Caco-2 (cell line): ENCODE data around the gene CEBPG. TPM values are rescaled to one million over a fixed set of nuclear protein-coding genes. Genes with fewer than 3 reads are reported as not detected.
A peak's percentile ranks its signal among the peaks of the same experiment; 100 is the strongest.

Experiments used
- BruUV-seq: library from RNA; stranded (reverse); fragments of 400-500 nt; replicated peaks from 2 replicates; lab custom pipeline; 2021; lab: Mats Ljungman, UMichigan
- CTCF ChIA-PET: fragments of 300-600 bp; sonication (Branson Sonifier 250); formaldehyde crosslinking; loops from one replicate; lab custom pipeline; 2022; ENCODE audit warnings: antibody characterized with exemption; lab: Charles Lee
- POLR2A ChIA-PET: fragments of 300-600 bp; sonication (Branson Sonifier 250); formaldehyde crosslinking; loops from one replicate; lab custom pipeline; 2022; ENCODE audit warnings: antibody characterized with exemption; lab: Charles Lee
- DNase-seq, 2 experiments: peaks; one replicate each; pipeline versions ENCODE4 v3.0.0 to v3.0.0-alpha.2; 2020 to 2022
- H3K27me3 ChIP-seq: replicated peaks from 2 replicates; pipeline ENCODE4 v1.6.0; 2011; ENCODE audit warnings: low read length; ENCODE audit not compliant: control insufficient read depth, insufficient read depth
- H3K36me3 ChIP-seq: 2 replicates; pipeline ENCODE4 v1.5.1; 2011; ENCODE audit warnings: low read length; ENCODE audit not compliant: control insufficient read depth, insufficient read depth
- H3K4me1 ChIP-seq: fragments of 250-450 bp; sonication (Bioruptor Pico); 2 replicates; pipeline ENCODE4 v1.5.1; 2020; ENCODE audit warnings: mild to moderate bottlenecking
- H3K4me3 ChIP-seq: 2 replicates; pipeline ENCODE4 v1.5.1; 2011; ENCODE audit warnings: low read depth, mild to moderate bottlenecking, control low read depth, low read length
- H3K9me3 ChIP-seq: fragments of 250-450 bp; sonication (Bioruptor Pico); 2 replicates; pipeline ENCODE4 v1.5.1; 2020; ENCODE audit warnings: mild to moderate bottlenecking, moderate library complexity
- H3K27ac Mint-ChIP-seq: one replicate; pipeline ENCODE4 v1.8.0; 2022; ENCODE audit warnings: mixed read lengths; ENCODE audit not compliant: unreplicated experiment
- H3K27me3 Mint-ChIP-seq: one replicate; pipeline ENCODE4 v1.8.0; 2022; ENCODE audit warnings: mixed read lengths; ENCODE audit not compliant: insufficient read depth, unreplicated experiment
- H3K36me3 Mint-ChIP-seq: one replicate; pipeline ENCODE4 v1.8.0; 2022; ENCODE audit warnings: mild to moderate bottlenecking, mixed read lengths; ENCODE audit not compliant: insufficient read depth, unreplicated experiment
- H3K4me1 Mint-ChIP-seq: one replicate; pipeline ENCODE4 v1.8.0; 2022; ENCODE audit warnings: low read depth, mixed read lengths; ENCODE audit not compliant: unreplicated experiment
- H3K4me3 Mint-ChIP-seq: one replicate; pipeline ENCODE4 v1.8.0; 2022; ENCODE audit warnings: mild to moderate bottlenecking, moderate library complexity, mixed read lengths; ENCODE audit not compliant: unreplicated experiment
- H3K9me3 Mint-ChIP-seq: one replicate; pipeline ENCODE4 v1.8.0; 2022; ENCODE audit warnings: mixed read lengths; ENCODE audit not compliant: unreplicated experiment
- intact Hi-C: fragments of 100-400 bp; cut with micrococcal nuclease; formaldehyde crosslinking; loops from one replicate; pipeline ENCODE4 v1.10.0; 2022; ENCODE audit not compliant: unreplicated experiment
- total RNA-seq: library from RNA; stranded (reverse); gene quantifications from 2 replicates; pipeline ENCODE4 v1.2.3, GENCODE V29; 2022
- TF ChIP-seq, protein P1 (sequence below), 2 experiments: fragments of 200-600 bp in 1 of 2; IDR thresholded peaks; 1 replicate in 1 of 2; 2 replicates in 1 of 2; pipeline versions ENCODE4 v1.5.1 to v1.8.0; 2011 to 2022; ENCODE audit warnings: antibody characterized with exemption in 1 of 2, control low read depth in 1 of 2, inconsistent platforms in 1 of 2, low read depth in 1 of 2, low read length in 1 of 2, mild to moderate bottlenecking in 1 of 2, moderate library complexity in 1 of 2; ENCODE audit not compliant: insufficient read depth in 1 of 2, severe bottlenecking in 1 of 2, unreplicated experiment in 1 of 2

CEBPG gene
- total RNA-seq, 1 experiment from 2014 or later: 79.4 TPM

DNA sequence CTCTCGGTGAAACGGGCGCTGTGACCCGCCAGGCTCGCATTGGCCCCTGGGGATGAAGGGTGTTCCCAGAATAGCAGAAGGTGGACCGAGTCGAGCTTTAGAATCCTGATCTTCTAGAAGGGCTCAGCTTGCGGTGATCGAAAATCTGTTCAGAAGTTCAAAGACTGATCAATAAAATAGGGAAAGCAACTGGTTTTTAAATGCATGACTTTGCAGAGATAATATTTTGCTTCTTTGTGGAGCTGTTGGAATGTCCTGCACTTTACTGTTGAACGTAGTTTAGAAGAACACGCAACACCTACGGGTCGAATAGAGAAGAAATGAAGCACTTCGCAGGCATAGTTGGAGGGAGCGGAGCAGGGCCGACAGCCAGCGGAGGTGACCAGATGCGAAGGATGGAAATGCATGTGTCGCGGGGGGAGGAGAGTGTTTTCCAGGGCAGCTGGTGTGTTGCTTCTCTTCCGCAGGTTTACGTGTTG is 766 bp downstream of the CEBPG start:
- H3K4me3 Mint-ChIP-seq: peak overlapping the region; percentile 93
- H3K36me3 Mint-ChIP-seq: peaks cover 52% of the 10 kb centered on the region
- TF ChIP-seq, protein P1, sequence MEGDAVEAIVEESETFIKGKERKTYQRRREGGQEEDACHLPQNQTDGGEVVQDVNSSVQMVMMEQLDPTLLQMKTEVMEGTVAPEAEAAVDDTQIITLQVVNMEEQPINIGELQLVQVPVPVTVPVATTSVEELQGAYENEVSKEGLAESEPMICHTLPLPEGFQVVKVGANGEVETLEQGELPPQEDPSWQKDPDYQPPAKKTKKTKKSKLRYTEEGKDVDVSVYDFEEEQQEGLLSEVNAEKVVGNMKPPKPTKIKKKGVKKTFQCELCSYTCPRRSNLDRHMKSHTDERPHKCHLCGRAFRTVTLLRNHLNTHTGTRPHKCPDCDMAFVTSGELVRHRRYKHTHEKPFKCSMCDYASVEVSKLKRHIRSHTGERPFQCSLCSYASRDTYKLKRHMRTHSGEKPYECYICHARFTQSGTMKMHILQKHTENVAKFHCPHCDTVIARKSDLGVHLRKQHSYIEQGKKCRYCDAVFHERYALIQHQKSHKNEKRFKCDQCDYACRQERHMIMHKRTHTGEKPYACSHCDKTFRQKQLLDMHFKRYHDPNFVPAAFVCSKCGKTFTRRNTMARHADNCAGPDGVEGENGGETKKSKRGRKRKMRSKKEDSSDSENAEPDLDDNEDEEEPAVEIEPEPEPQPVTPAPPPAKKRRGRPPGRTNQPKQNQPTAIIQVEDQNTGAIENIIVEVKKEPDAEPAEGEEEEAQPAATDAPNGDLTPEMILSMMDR (IDR thresholded peaks at IDR 0.05; ENCODE audit: insufficient read depth in 1 of 2, low read depth in 1 of 2, low read length in 1 of 2, severe bottlenecking in 1 of 2, unreplicated experiment in 1 of 2): peak; percentile 22 to 62
- peaks cover 26% of the 10 kb centered on the region for H3K4me1 Mint-ChIP-seq
- ChIA-PET CTCF (interaction anchor here (0.7 to 2.2 kb wide), 9 partner anchors 15 to 190 kb away, joined by 3 to 32 read pairs (median 4); partner anchors contain the start of gene CEBPA), POLR2A (interaction anchor here (0.6 to 3.0 kb wide), 14 partner anchors 29 to 760 kb away, joined by 3 to 82 read pairs (median 5); partner anchors contain the start of gene CEBPA)
- no peaks in the 10 kb centered on the region for H3K9me3 ChIP-seq
- no peak for DNase-seq
- no peaks in the 10 kb centered on the region for H3K27me3 Mint-ChIP-seq
- H3K27me3 ChIP-seq: no peaks in the 10 kb centered on the region
- no TSS peak for BruUV-seq
- no peaks in the 10 kb centered on the region for H3K9me3 Mint-ChIP-seq
- intact Hi-C loops: loop anchor here (1.0 kb wide), 2 partner anchors 8 to 72 kb away; partner anchors contain the start of gene CEBPA
- peaks cover 27% of the 10 kb centered on the region for H3K4me1 ChIP-seq
- H3K27ac Mint-ChIP-seq: peak overlapping the region; percentile 95
- peaks cover 2% of the 10 kb centered on the region for H3K36me3 ChIP-seq
- H3K4me3 ChIP-seq: peak overlapping the region; percentile 65

DNA sequence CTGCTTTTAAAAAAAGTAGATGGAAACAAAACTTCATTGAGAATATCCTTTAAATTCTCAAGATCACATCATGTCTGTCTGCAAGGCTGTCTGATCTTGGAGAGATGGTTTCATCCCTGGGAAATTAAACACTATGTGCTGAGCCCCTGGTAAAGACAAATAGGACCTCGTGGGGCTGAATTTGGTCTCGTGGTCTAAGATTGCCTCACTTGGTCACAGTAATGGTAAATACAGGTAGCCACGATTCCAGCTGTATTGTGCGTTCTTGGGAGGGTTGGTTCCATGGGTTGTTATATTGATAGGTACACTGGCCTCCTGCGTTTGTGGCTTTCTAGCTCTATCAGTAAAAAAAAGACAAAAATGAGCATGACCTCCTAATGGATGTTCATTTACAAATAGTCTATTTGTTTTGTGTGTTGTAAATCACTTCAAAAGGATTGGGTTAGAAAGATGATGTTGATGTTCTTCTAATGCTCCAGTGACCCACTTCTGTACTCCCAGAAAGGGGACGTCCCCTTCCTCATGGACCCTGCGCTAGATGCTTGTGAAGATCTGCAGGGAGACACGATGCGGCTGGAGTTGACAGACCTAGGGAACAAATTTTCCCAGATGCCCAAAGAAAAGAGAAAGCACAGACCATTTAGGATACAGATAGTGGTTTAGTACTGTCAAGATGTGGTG is 1.8 kb downstream of the CEBPG start:
- no TSS peak for BruUV-seq
- no peaks in the 10 kb centered on the region for H3K9me3 Mint-ChIP-seq
- intact Hi-C loops: no loop called here
- peaks cover 3% of the 10 kb centered on the region for H3K36me3 ChIP-seq
- no peaks in the 10 kb centered on the region for H3K27me3 Mint-ChIP-seq
- TF ChIP-seq, protein P1 (IDR thresholded peaks at IDR 0.05; ENCODE audit: insufficient read depth in 1 of 2, low read depth in 1 of 2, low read length in 1 of 2, severe bottlenecking in 1 of 2, unreplicated experiment in 1 of 2): no peak
- peaks cover 28% of the 10 kb centered on the region for H3K4me1 ChIP-seq
- peak in 1 of 2 experiments; percentile 12 for DNase-seq
- H3K4me1 Mint-ChIP-seq: peaks cover 26% of the 10 kb centered on the region
- peak overlapping the region; percentile 95 for H3K27ac Mint-ChIP-seq
- no peaks in the 10 kb centered on the region for H3K27me3 ChIP-seq
- ChIA-PET POLR2A (interaction anchor here (2.2 to 3.0 kb wide), 3 partner anchors 28 to 72 kb away, joined by 20 to 82 read pairs (median 20); partner anchors contain the start of gene CEBPA), CTCF (no interaction called here)
- peak overlapping the region; percentile 93 for H3K4me3 Mint-ChIP-seq
- H3K4me3 ChIP-seq: peak overlapping the region; percentile 65
- H3K9me3 ChIP-seq: 0 out of 2 replicates have a peak, but pooled peaks cover 3% of the 10 kb centered on the region
- H3K36me3 Mint-ChIP-seq: peaks cover 61% of the 10 kb centered on the region

DNA sequence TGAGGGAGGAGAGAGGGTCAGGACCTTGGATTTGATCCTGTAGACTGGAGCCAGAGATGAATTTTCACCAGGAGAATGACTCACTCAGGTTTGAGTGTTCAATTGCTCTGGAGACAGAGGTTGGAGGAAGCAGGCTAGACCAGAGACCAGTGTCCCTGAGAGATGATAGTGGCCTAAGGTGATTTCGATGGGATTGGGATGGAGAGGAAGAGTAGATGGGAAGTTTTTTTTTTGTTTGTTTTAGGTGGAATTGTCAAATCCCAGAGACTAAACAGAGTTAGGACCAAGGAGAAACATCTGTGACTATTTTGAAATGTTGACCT is 2.3 kb downstream of the CEBPG start:
- Histone ChIP-seq H3K27me3 (no peaks in the 10 kb centered on the region), H3K36me3 (peaks cover 3% of the 10 kb centered on the region), H3K4me1 (peaks cover 33% of the 10 kb centered on the region), H3K9me3 (0 out of 2 replicates have a peak, but pooled peaks cover 3% of the 10 kb centered on the region), H3K4me3 (no peak overlapping the region)
- POLR2A ChIA-PET: interaction anchor here (3.0 kb wide), 1 partner anchor 59 kb away, joined by 20 read pairs; no protein-coding TSS in a partner anchor
- Mint-ChIP-seq H3K36me3 (peaks cover 63% of the 10 kb centered on the region), H3K4me1 (peaks cover 28% of the 10 kb centered on the region), H3K27me3 (no peaks in the 10 kb centered on the region), H3K9me3 (no peaks in the 10 kb centered on the region), H3K4me3 (peak overlapping the region; percentile 93), H3K27ac (peak overlapping the region; percentile 95)
- BruUV-seq: no TSS peak
- TF ChIP-seq, protein P1 (IDR thresholded peaks at IDR 0.05; ENCODE audit: insufficient read depth in 1 of 2, low read depth in 1 of 2, low read length in 1 of 2, severe bottlenecking in 1 of 2, unreplicated experiment in 1 of 2): no peak
- intact Hi-C loops: loop anchor here (2.0 kb wide), 1 partner anchor 43 kb away; no protein-coding TSS in a partner anchor
- DNase-seq: no peak
- CTCF ChIA-PET: interaction anchor here (1.1 kb wide), 1 partner anchor 73 kb away, joined by 3 read pairs; no protein-coding TSS in a partner anchor
